T-helper 1 cell treated with Interleukin-12 subunit alpha and Interleukin-12 subunit beta and Interleukin-4 antibody, amounts not matched to agents 30 μg/mL and 1 μg/mL, for 36 hours (primary cell): ENCODE results near the gene PARN.
"Not testable (repeated sequence)": the region's sequence is repeated elsewhere in the genome, so short reads cannot be mapped to it uniquely, and the experiment has no call there.

ENCODE experiments used
- H3K27ac Mint-ChIP-seq: one replicate; pipeline ENCODE4 v1.8.0; 2021; ENCODE audit warnings: mild to moderate bottlenecking, mixed read lengths
- H3K27me3 Mint-ChIP-seq: one replicate; pipeline ENCODE4 v1.8.0; 2021; ENCODE audit warnings: low read depth, mixed read lengths
- H3K36me3 Mint-ChIP-seq: one replicate; pipeline ENCODE4 v1.8.0; 2021; ENCODE audit warnings: low read depth, mixed read lengths
- H3K4me1 Mint-ChIP-seq: one replicate; pipeline ENCODE4 v1.8.0; 2021; ENCODE audit warnings: low read depth, mixed read lengths
- H3K4me3 Mint-ChIP-seq: one replicate; pipeline ENCODE4 v1.8.0; 2021; ENCODE audit warnings: mild to moderate bottlenecking, moderate library complexity, mixed read lengths
- H3K9me3 Mint-ChIP-seq: one replicate; pipeline ENCODE4 v1.8.0; 2021; ENCODE audit warnings: mixed read lengths

The PARN gene

DNA sequence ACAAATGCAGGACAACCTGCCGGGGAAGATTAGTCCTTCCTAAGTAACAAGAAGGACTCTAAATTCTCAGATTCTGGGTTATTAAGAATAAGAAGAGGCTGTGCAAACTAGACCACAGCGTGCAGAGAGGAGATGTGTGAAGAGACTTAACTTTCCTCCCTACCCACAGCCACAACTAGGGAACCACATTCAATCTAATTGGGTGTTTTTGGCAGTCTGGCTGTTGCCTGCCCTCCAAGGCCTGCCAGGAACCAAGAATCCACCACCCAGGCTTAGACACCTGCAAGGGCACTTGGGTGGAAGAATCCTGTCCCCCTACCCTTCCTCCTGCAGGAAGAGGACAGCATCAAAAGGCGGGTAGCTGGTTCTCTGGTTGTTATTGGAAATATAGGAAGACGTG is 202.0 kb downstream of the PARN start:
- H3K4me3 Mint-ChIP-seq: no peak overlapping the region
- no peaks in the 10 kb centered on the region for H3K9me3 Mint-ChIP-seq
- no peaks in the 10 kb centered on the region for H3K4me1 Mint-ChIP-seq
- H3K27ac Mint-ChIP-seq: no peak overlapping the region
- peaks cover 6% of the 10 kb centered on the region for H3K36me3 Mint-ChIP-seq
- H3K27me3 Mint-ChIP-seq: no peaks in the 10 kb centered on the region

DNA sequence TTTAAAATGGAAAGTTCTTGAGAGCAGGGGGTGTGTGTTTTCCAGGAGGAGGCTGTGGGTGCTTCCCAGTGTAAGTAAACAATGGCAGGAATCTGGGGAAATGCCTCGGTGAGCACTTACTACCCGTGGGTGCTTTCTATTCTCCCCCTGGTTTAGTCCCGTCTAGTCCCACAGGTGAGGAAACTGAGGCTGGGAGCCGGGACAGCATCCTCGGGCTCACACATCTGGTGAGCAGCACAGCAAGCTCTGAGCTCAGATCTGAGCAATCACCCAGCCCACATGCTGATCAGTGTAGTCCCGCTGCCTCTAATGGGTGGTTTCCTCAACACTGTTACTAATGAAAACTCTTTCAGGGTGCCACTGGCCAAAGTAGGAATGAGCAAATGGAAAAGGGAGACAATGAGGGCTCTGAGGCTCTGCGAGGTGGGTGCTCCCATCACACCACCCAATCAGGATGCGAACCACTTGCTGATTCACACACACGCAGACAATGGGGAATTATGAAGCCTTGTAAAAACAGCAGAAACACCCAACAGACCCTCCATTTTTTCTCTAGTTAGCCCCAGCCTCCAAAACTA is 202.6 kb downstream of the PARN start:
- no peak overlapping the region for H3K27ac Mint-ChIP-seq

DNA sequence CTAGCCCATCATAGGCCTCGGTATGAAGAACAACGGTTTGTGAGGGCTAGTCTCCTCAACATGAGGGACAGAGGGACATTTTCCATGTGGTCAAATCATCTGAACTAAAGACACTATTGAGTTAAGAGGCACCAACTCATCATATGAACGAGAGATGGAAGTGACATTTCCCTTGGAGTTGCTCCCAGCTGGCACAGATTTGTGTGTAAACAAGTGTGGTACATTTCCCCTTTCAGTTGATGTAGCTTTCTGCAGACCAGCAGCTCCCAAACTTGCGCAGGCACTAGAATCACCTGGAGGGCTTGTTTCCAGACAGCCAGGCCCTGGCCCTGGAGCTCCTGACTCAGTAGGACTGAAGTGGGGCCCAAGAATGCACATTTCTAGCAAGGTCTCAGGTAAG is 205.5 kb downstream of the PARN start:
- peaks cover 2% of the 10 kb centered on the region for H3K36me3 Mint-ChIP-seq
- no peak overlapping the region for H3K4me3 Mint-ChIP-seq
- H3K27me3 Mint-ChIP-seq: no peaks in the 10 kb centered on the region
- no peaks in the 10 kb centered on the region for H3K9me3 Mint-ChIP-seq
- H3K27ac Mint-ChIP-seq: no peak overlapping the region
- H3K4me1 Mint-ChIP-seq: no peaks in the 10 kb centered on the region

More for the DNA sequence above, 202.6 kb downstream of the PARN start:
- peaks cover 5% of the 10 kb centered on the region for H3K36me3 Mint-ChIP-seq
- no peaks in the 10 kb centered on the region for H3K4me1 Mint-ChIP-seq
- H3K27me3 Mint-ChIP-seq: no peaks in the 10 kb centered on the region
- H3K9me3 Mint-ChIP-seq: no peaks in the 10 kb centered on the region
- no peak overlapping the region for H3K4me3 Mint-ChIP-seq

DNA sequence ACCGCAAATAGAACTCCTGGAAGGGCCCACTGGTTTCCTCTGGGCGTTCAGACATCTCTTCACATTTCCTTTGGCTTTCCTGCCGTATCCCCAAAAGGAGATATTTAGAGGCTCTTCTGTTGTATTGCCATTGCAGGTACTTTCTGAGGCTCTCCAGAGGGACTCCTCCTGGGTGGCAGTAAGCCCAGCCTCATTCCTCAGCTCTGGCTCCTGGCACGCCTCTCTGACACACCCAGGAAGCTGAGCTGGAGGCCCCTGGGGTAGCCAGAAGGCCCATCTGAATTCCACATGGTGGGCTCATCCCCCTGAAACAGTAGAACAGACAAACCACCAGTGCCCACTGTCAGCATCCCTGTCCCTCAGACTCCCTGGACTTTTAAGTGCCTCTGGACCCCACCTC is 206.7 kb downstream of the PARN start:
- no peak overlapping the region for H3K4me3 Mint-ChIP-seq
- H3K4me1 Mint-ChIP-seq: no peaks in the 10 kb centered on the region
- no peaks in the 10 kb centered on the region for H3K9me3 Mint-ChIP-seq
- no peaks in the 10 kb centered on the region for H3K27me3 Mint-ChIP-seq
- H3K27ac Mint-ChIP-seq: no peak overlapping the region
- peaks cover 2% of the 10 kb centered on the region for H3K36me3 Mint-ChIP-seq

DNA sequence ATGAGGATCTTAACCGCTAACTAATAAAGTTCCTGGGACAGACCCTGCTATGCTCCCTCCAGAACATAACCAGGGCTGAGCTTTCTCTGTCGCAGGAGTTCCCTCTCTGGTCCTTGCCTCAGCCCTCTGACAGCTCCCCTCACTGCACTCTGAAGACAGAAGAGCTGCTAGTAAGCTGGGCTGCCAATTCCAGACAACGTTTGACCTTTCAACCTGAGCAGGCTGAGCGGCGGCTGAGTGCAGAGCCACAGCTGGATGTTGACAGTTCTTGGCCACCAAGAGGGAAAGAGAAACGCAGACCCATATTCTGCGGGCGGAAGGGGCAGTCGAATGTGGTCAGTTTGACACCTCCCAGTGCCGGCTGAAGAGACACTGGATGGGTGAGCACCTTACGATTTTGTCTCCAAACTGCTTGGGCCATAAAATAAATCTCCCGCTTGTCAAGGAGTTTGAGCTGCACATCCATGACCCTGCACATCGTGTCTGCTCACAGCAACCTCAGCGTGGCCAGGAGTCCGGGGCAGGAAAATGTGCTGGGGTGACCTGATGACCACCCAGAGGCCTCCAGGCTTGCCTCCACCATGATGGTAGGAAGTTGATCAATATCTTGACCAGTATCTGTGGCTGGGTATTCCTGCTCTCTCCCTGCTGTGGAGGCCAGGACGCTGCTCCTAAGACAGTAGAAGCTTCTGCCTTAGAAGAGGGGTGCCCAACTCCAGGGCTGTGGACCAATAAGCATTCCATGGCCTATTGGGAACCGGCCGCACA is 209.2 kb downstream of the PARN start:
- Mint-ChIP-seq H3K9me3 (peaks cover 5% of the 10 kb centered on the region), H3K4me3 (no peak overlapping the region)

DNA sequence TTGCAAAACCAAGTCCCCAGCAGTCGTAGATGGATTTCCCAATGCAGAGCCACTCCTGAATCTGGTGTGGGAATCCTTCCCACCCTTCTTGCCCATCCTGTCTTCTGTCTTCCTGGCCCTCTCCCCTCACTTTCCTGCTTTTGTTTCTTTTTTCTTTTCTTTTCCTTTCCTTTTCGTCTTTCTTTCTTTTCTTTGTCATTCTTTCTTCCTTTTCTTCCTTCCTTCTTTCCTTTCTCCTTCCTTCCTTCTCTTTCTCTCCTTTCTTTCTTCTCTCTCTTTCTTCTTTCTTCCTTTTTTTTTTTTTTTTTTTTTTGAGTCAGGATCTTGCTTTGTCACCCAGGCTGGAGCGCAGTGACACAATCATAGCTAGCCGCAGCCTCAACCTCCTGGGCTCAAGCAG is 209.8 kb downstream of the PARN start:
- not testable (repeated sequence) for H3K4me1 Mint-ChIP-seq, H3K36me3 Mint-ChIP-seq, H3K27ac Mint-ChIP-seq, H3K27me3 Mint-ChIP-seq, H3K4me3 Mint-ChIP-seq
- H3K9me3 Mint-ChIP-seq: peaks cover 10% of the 10 kb centered on the region

More for the DNA sequence above, 209.2 kb downstream of the PARN start:
- Mint-ChIP-seq H3K27me3 (no peaks in the 10 kb centered on the region), H3K4me1 (no peaks in the 10 kb centered on the region), H3K36me3 (no peaks in the 10 kb centered on the region), H3K27ac (no peak overlapping the region)

DNA sequence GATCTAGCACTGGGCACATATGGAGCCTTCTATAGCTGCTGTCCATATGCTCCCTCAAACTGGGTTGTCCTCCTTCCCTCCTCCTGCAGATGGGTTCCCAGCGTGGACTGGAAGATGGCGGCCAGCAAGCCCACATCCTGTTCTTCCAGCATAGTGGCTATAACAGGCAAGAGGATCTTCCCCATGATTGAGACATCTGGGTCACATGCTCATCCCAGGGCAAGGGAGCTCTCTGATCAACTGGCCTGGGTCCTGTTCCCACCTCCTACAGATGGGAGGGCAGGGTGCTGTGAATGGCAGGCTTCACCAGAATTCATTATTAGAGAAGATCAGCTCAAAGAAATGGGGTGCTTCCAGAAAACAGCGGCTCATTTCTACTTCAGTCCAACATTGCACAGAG is 210.2 kb downstream of the PARN start:
- H3K27me3 Mint-ChIP-seq: no peaks in the 10 kb centered on the region
- H3K4me1 Mint-ChIP-seq: no peaks in the 10 kb centered on the region
- peaks cover 10% of the 10 kb centered on the region for H3K9me3 Mint-ChIP-seq
- H3K36me3 Mint-ChIP-seq: no peaks in the 10 kb centered on the region
- no peak overlapping the region for H3K27ac Mint-ChIP-seq
- H3K4me3 Mint-ChIP-seq: no peak overlapping the region

DNA sequence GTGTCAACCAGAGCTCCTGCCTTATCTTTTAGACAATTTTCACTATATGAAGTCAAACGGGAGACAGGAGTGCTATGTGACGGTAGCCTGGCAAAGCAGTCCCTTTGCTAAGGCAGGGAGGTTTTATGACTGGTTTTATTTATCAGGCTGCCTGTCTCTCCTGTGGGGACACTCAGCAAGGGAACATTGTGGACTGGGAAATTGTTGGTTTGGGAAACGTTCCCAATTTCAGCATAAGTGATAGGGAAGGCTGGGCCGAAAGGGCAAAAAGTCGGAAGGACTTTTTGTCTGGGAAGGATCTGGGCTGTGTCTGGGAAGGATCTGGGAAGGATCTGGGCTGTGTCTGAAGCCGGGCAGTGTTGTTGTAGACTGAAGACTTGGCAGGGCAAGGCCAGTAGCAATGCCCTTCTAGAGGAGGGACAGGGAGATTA is 211.2 kb downstream of the PARN start:
- H3K4me3 Mint-ChIP-seq: no peak overlapping the region
- no peak overlapping the region for H3K27ac Mint-ChIP-seq
- peaks cover 10% of the 10 kb centered on the region for H3K9me3 Mint-ChIP-seq
- H3K4me1 Mint-ChIP-seq: no peaks in the 10 kb centered on the region
- no peaks in the 10 kb centered on the region for H3K36me3 Mint-ChIP-seq
- no peaks in the 10 kb centered on the region for H3K27me3 Mint-ChIP-seq

DNA sequence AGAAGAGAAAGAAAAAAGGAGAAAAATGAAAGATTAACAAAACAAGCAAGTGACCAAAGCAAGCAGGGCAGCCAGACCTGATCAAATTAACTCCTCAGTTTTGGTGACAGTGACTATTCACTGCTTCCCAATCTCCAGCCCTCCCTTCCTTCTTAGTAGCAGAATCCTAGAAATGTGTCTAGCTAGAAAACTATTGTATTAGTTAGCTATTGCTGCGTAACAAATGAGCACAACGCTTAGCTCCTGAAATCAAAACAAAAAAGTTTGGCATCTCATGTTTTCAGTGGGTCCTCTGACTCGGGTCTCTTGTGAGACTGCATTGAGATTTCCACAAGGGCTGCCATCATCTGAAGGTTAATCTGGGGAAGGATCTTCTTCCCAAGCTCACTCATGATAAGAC is 213.9 kb downstream of the PARN start:
- Mint-ChIP-seq H3K4me3 (no peak overlapping the region), H3K36me3 (no peaks in the 10 kb centered on the region), H3K27ac (no peak overlapping the region), H3K4me1 (no peaks in the 10 kb centered on the region), H3K27me3 (no peaks in the 10 kb centered on the region), H3K9me3 (peaks cover 10% of the 10 kb centered on the region)

DNA sequence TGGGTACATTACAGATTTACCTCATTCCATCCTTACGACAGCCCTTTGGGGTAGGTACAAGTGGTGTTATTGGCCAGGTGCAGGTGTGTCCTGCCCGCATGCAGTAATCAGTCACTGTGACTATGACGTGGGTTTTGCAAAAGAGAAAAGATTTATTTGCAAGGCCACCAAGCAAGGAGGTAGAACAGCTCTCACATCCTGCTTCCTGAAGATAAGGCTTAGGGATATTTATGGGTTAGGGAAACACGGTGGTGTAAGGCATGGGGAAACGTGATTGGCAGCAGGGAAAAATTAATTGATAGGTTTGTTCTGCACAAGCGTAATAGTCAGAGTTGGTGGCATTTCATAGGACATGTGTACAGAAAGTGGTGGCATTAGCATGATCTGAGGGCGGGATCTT is 214.8 kb downstream of the PARN start:
- Mint-ChIP-seq H3K9me3 (peaks cover 10% of the 10 kb centered on the region), H3K27ac (no peak overlapping the region), H3K27me3 (no peaks in the 10 kb centered on the region), H3K4me3 (no peak overlapping the region), H3K4me1 (no peaks in the 10 kb centered on the region), H3K36me3 (no peaks in the 10 kb centered on the region)

DNA sequence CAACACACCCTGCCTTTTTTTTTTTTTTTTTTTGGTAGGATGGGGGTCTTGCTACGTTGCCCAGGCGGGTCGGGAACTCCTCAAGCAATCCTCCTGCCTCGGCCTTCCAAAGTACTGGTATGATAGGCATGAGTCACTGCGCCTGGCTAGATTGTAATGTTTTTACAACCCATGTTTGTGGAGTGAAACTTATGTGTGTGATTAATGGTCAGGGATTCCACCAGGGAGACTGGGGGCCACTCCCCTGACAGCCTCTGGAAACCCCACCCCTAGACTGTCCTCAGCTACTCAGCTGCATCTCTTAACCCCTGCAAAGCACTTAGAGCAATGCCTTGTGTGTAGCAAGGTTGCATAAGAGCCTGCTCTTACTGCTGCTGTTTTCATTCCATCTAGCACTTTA is 220.5 kb downstream of the PARN start:
- H3K4me3 Mint-ChIP-seq: no peak overlapping the region
- no peak overlapping the region for H3K27ac Mint-ChIP-seq
- H3K36me3 Mint-ChIP-seq: no peaks in the 10 kb centered on the region
- H3K9me3 Mint-ChIP-seq: no peaks in the 10 kb centered on the region
- no peaks in the 10 kb centered on the region for H3K4me1 Mint-ChIP-seq
- no peaks in the 10 kb centered on the region for H3K27me3 Mint-ChIP-seq

DNA sequence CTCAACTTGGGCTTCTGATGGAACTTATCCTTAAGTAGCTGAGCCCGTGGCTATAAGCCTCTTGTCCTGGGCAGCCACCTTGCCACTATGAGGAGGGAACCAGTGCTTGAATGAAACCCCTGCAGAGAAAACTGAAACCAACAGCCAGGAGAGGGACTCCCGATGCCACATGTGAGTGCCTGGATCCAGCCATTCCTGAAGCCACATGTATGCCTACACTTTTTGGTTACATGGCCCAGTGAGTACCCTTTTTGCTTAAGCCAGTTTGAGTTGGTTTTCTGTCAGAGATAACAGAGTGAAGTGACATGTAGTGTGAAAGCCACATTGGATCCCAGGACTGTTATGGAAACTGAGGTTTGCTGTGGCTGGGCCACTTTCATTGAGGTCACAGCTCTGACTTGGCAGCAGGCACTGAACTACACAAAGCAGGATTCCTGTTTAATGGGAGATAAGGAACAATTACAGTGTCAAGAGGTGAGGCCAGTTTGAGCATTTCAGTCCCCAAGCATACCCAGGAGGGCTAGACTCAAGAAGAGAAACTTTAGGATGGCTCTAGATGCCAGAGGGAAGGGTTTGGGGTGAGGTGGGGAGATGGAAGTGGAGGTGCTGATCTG is 222.2 kb downstream of the PARN start:
- Mint-ChIP-seq H3K36me3 (no peaks in the 10 kb centered on the region), H3K9me3 (no peaks in the 10 kb centered on the region), H3K4me3 (no peak overlapping the region), H3K27me3 (no peaks in the 10 kb centered on the region), H3K4me1 (no peaks in the 10 kb centered on the region), H3K27ac (no peak overlapping the region)

DNA sequence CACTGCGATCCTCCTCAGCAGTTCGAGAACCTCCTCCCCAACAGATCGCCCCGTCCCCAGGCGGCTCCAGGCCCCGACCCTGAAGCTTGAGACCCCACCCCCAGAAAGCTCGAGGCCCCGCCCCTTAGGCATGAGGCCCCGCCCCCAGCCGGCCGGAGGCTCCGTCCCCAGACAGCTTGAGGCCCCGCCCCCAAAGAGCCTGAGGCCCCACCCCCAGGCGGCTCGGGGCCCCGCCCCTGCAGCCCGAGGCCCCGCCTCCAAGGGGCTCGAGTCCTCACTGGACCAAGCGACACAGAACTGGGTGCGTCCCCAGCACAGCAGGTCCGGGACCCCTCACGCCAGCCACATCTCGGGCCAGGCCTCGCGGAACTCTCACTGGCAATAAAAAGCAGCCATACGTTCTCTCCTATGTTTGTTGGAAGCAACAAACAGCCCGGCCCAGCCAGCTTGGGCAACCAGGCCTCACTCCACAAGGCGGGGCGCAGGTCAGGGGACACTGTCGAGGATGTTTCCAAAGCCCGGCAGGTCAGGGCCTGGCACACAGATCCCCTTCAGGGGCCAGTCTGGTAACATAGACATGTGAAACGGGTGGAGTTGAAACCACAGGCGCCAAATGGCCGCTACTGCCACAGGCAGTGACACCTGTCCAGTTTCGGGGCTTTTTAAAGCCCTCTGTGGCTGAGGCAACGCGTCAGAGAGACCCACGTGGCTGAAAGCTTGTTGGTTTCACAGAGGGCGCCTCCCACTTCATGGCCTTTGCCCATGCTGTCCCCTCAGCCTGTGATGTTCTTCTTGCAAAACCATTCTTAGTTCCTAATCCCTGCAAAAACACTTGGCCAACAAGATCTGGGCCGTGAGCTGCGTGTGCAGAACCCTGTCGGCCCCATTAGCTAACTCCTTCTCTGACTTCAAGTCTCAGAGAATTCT is 224.2 kb downstream of the PARN start:
- Mint-ChIP-seq H3K4me1 (no peaks in the 10 kb centered on the region), H3K27ac (no peak overlapping the region), H3K9me3 (no peaks in the 10 kb centered on the region), H3K4me3 (no peak overlapping the region), H3K36me3 (no peaks in the 10 kb centered on the region), H3K27me3 (no peaks in the 10 kb centered on the region)

DNA sequence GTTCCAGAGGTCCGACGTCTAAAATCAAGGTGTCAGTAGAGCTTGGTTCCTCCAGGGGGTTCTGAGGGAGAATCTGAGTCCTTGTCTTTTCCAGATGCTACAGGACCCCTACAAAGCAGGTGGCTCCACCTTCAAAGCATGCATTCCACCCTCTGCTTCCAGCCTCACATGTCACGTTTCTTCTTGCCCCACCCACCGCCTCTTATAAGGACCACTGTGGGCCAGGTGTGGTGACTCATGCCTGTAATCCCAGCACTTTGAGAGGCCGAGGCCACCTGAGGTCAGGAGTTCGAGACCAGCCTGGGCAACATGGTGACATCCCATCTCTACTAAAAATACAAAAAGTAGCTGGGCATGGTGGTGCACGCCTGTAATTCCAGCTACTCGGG is 227.1 kb downstream of the PARN start:
- not testable (repeated sequence) for H3K36me3 Mint-ChIP-seq, H3K27ac Mint-ChIP-seq, H3K4me3 Mint-ChIP-seq, H3K27me3 Mint-ChIP-seq, H3K4me1 Mint-ChIP-seq, H3K9me3 Mint-ChIP-seq
